ENCODE results near the gene STK10.

The STK10 gene

DNA sequence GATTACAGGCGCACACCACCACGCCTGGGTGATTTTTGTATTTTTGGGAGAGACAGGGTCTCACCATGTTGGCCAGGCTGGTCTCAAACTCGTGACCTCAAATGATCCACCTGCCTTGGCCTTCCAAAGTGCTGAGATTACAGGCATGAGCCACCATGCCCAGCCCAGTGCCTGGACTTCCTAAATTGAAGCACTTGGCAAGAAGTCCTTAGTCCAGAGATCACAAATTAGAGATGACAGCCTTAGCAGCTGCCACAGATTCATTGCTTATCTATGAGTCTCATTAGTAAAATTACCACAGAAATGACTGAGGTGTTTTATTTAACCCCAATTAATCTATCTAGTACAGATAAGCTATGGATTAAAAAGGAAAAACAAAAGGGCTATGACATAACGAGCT lies 25.1 kb upstream of the STK10 start:
- TF ChIP-seq EZH2phosphoT487 (IDR thresholded peaks at IDR 0.05; ENCODE audit: borderline replicate concordance, low read length), result no peak
- TF ChIP-seq, protein P1, sequence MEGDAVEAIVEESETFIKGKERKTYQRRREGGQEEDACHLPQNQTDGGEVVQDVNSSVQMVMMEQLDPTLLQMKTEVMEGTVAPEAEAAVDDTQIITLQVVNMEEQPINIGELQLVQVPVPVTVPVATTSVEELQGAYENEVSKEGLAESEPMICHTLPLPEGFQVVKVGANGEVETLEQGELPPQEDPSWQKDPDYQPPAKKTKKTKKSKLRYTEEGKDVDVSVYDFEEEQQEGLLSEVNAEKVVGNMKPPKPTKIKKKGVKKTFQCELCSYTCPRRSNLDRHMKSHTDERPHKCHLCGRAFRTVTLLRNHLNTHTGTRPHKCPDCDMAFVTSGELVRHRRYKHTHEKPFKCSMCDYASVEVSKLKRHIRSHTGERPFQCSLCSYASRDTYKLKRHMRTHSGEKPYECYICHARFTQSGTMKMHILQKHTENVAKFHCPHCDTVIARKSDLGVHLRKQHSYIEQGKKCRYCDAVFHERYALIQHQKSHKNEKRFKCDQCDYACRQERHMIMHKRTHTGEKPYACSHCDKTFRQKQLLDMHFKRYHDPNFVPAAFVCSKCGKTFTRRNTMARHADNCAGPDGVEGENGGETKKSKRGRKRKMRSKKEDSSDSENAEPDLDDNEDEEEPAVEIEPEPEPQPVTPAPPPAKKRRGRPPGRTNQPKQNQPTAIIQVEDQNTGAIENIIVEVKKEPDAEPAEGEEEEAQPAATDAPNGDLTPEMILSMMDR (IDR thresholded peaks at IDR 0.05; ENCODE audit: low read depth, low read length, poor library complexity, severe bottlenecking), result no peak
- no peaks in the 10 kb centered on the region for H3F3A ChIP-seq (ENCODE audit: control insufficient read depth, insufficient read depth)
- H3K9me2 ChIP-seq (replicated peaks; ENCODE audit: control insufficient read depth, low read length), result no peaks in the 10 kb centered on the region
- H3K79me2 ChIP-seq (ENCODE audit: control insufficient read depth, low read length), result peaks cover 13% of the 10 kb centered on the region; the same call in 1 of the 2 replicates
- no peak overlapping the region for H3K4me3 ChIP-seq (ENCODE audit: low read length)
- H3K27ac ChIP-seq (ENCODE audit: low read depth, low read length), result no peak overlapping the region
- peaks cover 39% of the 10 kb centered on the region for H3K36me3 ChIP-seq (ENCODE audit: control insufficient read depth, low read length)
- no peaks in the 10 kb centered on the region for H3K9me3 ChIP-seq (ENCODE audit: control insufficient read depth, insufficient read depth, low read length)
- H3K27me3 ChIP-seq (ENCODE audit: control insufficient read depth, low read length), result no peaks in the 10 kb centered on the region
- no peaks in the 10 kb centered on the region for H4K20me1 ChIP-seq (ENCODE audit: control insufficient read depth, insufficient read depth, low read depth, low read length)
- H3K4me1 ChIP-seq (ENCODE audit: control insufficient read depth, low read length), result no peaks in the 10 kb centered on the region
- H3K4me2 ChIP-seq (ENCODE audit: low read length), result no peak overlapping the region

DNA sequence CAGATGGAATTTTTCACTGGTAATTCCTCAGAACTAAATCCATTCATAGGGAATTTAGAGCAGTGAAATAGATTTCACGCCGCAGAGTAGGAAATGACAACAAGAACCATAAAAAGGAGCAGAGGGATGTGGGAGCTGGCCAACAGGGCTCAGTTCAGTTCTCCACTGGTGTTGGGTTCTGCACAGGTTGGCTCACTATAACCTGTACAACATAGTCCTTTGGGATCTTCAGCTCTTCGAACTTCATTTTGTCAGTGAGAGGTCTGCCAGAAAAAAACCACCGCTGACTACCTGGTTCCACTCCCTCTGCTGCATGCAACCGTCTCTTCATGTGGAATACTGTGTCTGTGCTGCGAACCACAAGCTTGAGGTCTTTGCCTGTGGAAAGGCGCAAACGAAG lies 23.7 kb upstream of the STK10 start:
- Histone ChIP-seq H3K36me3 (ENCODE audit: control insufficient read depth, low read length) (peaks cover 30% of the 10 kb centered on the region), H3K79me2 (ENCODE audit: control insufficient read depth, low read length) (peaks cover 4% of the 10 kb centered on the region; the same call in 1 of the 2 replicates), H3K4me2 (ENCODE audit: low read length) (no peak overlapping the region), H4K20me1 (ENCODE audit: control insufficient read depth, insufficient read depth, low read depth, low read length) (no peaks in the 10 kb centered on the region), H3K9me3 (ENCODE audit: control insufficient read depth, insufficient read depth, low read length) (no peaks in the 10 kb centered on the region), H3K4me3 (ENCODE audit: low read length) (no peak overlapping the region), H3K9me2 (replicated peaks; ENCODE audit: control insufficient read depth, low read length) (no peaks in the 10 kb centered on the region), H3K27ac (ENCODE audit: low read depth, low read length) (no peak overlapping the region), H3K4me1 (ENCODE audit: control insufficient read depth, low read length) (no peaks in the 10 kb centered on the region), H3K27me3 (ENCODE audit: control insufficient read depth, low read length) (no peaks in the 10 kb centered on the region), H3F3A (ENCODE audit: control insufficient read depth, insufficient read depth) (no peaks in the 10 kb centered on the region)
- TF ChIP-seq, protein P1 (IDR thresholded peaks at IDR 0.05; ENCODE audit: low read depth, low read length, poor library complexity, severe bottlenecking), result no peak
- no peak for TF ChIP-seq EZH2phosphoT487 (IDR thresholded peaks at IDR 0.05; ENCODE audit: borderline replicate concordance, low read length)

DNA sequence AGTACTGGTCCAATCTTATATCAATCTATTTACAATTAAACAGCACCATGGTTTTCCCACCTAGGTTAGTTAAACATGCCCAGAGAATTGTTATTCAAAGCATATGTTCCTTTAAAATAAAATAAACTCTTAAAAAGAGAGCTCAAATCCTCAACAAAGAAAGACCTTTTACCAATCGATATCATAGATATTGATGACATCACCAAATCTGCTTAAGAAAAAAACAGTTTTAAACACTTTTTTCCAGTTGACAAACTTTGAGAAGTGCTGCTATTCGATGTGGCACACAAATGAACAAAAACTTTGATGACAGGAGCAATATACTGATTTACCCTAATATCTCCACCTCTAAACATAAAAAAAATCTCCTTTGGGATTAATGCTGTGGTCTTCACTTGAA lies 21.7 kb upstream of the STK10 start:
- H3K4me2 ChIP-seq (ENCODE audit: low read length), result no peak overlapping the region
- H3K27ac ChIP-seq (ENCODE audit: low read depth, low read length), result no peak overlapping the region
- H4K20me1 ChIP-seq (ENCODE audit: control insufficient read depth, insufficient read depth, low read depth, low read length), result no peaks in the 10 kb centered on the region
- no peaks in the 10 kb centered on the region for H3K79me2 ChIP-seq (ENCODE audit: control insufficient read depth, low read length)
- no peaks in the 10 kb centered on the region for H3K9me2 ChIP-seq (replicated peaks; ENCODE audit: control insufficient read depth, low read length)
- no peak overlapping the region for H3K4me3 ChIP-seq (ENCODE audit: low read length)
- H3K36me3 ChIP-seq (ENCODE audit: control insufficient read depth, low read length), result peaks cover 27% of the 10 kb centered on the region
- no peak for TF ChIP-seq EZH2phosphoT487 (IDR thresholded peaks at IDR 0.05; ENCODE audit: borderline replicate concordance, low read length)
- TF ChIP-seq, protein P1 (IDR thresholded peaks at IDR 0.05; ENCODE audit: low read depth, low read length, poor library complexity, severe bottlenecking), result no peak
- no peaks in the 10 kb centered on the region for H3K27me3 ChIP-seq (ENCODE audit: control insufficient read depth, low read length)
- H3F3A ChIP-seq (ENCODE audit: control insufficient read depth, insufficient read depth), result no peaks in the 10 kb centered on the region
- no peaks in the 10 kb centered on the region for H3K4me1 ChIP-seq (ENCODE audit: control insufficient read depth, low read length)
- no peaks in the 10 kb centered on the region for H3K9me3 ChIP-seq (ENCODE audit: control insufficient read depth, insufficient read depth, low read length)

Data from DOHH2 (cell line).